Measurements from ENCODE around the gene HDGFL3. TPM values are rescaled to one million over a fixed set of nuclear protein-coding genes. Genes with fewer than 3 reads are reported as not detected.

HDGFL3 gene
- polyA plus RNA-seq, 1 donor: 96.4 TPM

DNA sequence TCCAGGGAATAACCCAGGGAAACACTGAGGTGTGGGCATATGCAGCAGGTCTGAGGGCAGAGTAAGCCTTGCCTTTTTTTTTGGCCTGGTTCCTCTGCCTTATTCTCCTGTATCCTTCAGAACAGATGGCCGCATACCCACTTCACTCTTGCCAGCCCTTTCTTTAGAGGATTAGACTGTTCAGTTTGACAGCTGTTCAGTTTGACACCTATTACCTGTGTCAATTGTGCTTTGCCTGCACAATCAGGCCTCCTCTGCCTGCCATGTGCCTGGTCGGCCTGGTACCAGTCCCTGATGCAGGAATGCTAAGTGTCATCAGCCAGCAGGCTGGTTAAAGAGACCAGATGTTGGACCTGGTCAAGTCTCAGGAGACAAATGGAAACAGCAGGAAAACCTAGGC, 77.8 kb downstream of the HDGFL3 start:
- no peak for DNase-seq

DNA sequence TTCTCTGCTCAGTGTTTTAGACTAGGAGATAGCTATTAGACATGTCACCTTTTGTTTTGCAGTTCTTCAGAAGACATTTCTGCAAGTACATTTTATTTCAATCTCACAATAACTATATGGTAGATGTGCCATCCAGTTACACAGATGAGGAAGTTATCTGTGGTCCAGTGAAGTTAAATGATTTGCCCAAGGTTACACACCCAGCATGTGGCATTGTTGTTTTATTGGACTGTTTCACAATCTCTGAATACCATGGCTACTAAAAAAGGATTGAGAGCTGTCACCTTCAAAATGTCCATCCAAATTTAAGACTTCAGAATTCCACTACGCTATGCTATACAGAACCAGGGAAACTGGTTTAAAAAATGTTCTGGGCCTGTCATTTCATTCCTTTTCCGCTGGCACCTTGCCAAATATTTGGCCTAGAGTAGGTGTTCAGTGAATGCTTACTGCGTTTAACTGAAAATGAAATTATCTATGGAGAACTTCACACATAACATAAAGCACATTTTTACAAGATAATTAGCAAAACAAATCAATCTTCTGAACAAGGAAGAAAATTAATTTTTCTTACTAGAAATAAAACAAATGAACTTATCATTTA, 80.0 kb downstream of the HDGFL3 start:
- DNase-seq: no peak

DNA sequence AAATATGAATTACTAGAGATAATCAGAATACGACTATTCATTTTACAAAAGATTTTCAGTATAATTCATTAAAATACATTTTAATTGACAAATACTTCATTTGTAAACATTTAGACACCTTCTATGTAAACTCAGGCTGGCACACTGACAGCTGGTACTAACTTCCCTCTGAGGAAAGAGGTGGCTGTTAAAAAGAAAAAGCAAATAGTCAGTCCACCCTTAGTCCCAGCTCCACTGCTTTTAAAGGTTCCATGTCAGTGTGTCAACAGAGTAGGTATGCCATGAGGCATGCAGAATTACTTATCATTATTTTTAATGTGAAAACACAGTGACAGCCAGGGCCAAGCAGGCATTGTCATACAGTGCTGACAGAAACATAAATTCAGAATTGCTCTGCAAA, 84.1 kb downstream of the HDGFL3 start:
- DNase-seq: no peak

DNA sequence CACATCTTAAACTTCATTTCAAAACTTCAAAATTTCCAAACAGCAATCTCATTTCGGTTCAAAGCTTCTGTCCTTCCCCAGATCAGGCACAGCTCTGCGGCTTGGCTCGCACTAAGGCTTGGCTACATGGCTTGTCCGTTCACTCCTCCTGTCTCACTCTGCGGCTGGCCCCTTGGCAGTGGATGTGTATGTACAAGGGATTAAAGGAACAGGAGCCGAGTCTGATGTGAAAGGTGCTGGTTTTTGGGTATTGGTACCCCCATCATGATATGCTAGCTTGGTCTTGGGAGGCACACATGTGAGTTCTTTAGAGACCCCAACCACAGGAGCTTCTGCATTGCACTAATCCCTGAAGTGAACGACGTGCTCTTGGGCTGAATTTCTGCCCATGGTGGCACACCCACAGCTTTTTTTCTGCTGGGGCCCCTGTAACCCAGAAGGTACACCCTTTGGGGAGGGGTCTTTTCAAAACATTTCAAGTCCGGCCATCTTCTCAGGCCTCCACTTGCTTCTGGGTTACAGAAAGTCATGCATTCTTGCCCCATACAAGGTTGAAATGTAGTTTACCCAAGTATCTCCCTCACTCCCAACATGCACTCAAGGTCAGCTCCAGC, 87.5 kb downstream of the HDGFL3 start:
- no peak for DNase-seq

DNA sequence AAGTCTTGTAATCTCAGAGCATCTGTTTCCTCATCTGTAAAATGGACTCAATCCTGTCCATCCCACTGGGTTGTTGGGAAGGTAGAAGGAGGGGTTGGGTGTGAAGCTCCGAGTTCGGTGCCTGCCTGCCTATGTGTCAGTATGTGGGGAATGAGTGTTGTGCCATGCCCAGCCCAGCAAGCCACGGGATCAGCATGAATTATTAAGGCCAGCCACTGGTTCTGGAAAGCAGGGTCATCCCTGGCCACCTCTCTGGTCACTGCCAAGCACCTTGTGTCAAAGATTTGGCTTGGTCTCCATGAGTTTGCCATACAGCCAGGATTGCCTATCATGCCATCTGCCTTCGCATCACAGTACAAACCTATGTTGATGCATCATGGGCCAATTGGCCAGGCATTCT, 88.7 kb downstream of the HDGFL3 start:
- no peak for DNase-seq

DNA sequence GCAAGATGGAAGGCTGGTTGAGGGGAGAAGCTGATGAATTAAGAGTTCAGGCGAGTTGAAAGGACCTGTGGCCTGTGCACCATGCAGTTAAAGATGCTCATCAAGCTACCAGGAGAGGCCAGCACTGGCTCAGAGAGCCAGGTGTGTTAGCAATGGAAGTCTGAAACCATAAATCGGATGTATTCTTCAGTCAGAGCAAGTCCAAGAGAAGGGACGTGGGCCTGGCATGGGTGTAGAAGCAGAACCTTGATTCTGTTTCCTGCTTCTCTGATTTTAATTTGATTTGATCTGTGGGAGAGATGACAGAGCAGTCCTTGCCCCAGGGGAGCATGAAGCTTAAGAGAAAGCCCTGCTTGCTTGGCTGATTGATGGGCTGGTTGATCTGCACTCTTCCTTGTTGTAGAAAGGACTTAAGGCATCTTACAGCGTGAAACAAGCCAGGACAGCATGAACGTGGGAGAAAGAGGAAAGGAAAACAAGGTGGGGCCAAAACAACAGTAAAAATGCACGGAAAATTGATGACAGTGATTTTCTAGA, 89.3 kb downstream of the HDGFL3 start:
- DNase-seq: no peak

DNA sequence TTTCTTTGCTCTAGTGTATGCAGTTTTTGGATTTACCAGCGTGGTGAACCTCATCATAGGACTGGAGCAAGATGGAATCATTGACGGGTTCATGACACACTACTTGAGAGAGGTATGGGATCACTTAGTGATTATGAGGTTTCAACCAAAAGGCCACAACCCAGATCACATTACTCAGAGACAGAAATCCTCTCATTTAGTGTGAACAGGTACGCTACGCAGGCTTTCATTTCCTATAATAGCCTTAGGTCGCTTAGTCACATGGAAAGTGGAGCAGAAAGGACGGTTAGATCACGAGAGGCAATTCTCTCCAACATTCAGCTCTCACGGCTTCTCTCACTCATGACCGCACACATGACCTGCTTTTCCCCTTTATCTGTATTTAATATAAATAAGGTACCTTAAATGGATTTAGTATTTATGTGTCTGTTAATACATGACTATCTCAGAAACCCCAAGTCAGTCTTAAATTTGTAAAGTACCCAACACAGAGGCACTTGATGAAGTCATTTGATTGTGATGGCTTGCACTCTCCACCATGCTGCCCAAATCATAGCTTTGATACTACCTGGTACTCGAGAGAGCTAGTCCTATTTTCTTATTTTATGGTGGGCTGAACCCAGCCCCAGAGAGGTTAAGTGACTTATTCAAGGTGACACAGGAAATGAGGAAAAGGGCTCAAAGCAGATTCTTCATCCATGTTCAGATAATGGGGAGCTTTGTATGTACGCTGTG, 91.6 kb downstream of the HDGFL3 start:
- no peak for DNase-seq

DNA sequence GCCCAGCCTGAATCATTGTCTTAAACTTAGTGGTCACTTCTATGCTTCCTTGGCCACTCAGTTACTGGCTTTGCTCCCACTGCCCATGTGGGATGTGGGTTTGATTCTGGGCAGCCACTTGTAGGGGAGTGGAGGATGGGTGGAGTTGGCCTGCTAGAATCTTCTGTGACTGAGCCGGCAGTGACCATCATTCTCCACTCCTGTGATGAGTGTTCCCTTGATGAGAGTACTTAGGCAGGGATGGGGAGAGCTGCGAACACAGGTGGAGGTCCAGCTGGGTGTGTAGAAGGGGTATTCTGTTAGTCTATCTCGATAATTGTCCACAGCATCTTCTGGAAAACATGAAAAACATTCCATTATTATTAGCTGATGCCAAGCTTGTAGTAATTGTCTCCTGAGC, 92.2 kb downstream of the HDGFL3 start:
- no peak for DNase-seq

DNA sequence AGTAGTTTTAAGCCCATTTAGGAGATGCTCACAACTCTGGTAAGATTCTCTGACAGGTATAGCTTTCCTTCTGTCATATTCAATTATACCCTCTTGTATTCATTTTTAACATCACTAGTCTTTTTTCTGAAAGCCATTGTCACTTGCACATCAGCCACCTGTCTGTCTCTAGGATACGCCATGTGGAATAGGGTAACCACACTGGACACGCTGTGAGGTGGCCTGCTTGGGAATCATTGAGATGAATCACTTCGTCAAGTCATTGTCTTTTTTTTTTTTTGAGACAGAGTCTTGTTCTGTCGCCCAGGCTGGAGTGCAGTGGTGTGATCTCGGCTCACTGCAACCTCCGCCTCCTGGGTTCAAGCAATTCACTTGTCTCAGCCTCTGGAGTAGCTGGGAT, 92.8 kb downstream of the HDGFL3 start:
- no peak for DNase-seq

DNA sequence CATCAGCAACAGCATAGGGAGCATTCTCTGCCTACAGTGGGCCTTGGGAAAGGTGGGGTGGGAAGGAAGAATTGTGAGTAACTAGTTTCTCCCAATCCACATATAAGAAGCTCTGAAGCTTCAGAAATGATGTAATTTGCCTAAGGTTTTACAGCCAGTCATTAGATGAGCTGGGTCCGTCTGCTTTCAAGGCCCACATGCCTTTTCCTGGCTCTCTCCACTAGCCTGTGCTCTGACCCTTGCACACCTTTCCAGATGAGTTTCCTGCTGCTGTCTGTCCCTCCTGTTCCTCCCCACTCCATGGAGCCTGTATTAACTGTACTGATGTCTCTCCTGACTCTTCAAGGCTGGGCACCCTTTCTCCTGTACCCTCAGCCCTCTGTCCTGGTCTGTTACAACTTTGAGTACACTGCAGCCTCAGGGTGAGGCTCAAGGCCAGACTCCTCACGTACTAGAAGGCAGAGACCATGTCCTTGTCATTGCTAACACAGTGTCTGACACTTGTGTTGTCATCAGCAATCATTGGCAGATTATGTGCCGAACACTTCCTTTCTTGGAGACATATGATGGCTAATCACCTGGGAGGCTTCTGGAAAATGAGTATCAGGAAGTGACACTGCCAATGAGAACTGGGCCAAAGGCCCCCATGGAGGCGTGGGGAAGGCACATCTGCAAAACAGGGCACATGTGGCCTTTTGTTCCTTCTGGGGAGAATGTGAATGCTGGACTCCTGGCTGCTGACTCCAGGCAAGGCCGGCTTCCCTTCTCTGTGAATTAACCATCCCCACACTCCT, 93.5 kb downstream of the HDGFL3 start:
- DNase-seq: no peak

DNA sequence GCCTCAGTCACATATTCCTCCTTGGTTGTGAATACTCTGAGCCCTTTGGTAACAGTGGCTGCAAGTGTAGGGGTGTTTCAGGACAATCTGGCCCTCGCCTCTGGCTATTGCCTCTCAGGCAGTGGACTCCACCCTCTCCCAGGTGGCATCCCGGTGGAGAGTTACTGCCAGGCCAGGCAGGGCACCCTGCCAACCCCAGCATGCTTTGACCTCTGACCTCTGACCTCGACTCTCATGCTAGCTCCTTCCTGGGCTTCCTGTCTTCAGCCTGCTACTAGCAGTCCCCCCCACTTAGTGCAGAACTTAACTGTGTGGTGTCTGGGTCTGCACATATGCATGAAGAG, 94.7 kb downstream of the HDGFL3 start:
- DNase-seq: no peak

DNA sequence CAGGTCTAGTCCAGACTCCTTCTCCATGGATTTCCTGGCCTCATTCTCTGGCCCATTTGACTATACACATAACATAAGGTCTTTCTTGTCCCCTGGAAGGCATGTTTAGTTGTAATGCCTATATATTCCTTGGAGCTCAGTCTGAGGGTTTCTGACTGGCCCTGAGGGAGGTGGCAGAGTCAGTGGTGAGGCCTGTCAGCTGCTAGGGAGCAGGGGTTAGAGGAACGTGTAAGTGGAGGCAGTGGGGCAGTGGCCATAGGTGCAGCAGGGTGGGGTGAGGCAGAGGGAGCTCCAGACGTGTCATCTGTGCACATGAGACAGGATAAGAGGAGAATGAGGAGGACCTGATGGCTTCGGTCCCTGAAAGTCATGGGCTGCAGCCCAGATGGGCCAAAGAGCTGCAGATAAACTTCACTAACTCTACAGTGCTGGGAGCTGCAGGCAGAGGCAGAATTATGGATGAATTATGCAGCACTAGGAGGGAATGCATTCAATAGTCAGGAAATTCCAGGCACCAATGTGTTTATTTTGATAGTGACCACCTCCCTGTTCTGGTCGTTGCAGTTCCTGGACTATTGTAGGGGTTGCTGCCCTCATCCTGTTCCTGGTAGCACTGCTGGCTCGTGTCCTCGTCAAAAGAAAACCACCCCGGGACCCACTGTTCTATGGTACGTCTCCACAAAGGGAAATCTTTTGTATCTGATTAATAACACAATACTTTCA, 95.2 kb downstream of the HDGFL3 start:
- no peak for DNase-seq

DNA sequence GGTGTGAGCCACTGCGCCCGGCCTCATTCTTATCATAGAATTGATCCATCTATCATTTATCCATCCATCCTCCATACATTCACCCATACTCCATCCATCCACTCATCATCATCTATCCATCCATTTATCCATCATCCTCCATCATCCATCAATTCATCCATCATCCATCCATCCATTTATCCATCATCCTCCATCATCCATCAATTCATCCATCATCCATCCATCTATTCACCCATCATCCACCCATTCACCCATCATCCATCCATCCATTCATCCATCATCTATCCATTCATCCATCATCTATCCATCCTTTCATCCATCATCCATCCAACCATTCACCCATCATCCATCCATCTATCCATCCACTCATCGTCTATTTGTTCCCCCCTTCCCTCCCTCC, 96.5 kb downstream of the HDGFL3 start:
- DNase-seq: no peak

DNA sequence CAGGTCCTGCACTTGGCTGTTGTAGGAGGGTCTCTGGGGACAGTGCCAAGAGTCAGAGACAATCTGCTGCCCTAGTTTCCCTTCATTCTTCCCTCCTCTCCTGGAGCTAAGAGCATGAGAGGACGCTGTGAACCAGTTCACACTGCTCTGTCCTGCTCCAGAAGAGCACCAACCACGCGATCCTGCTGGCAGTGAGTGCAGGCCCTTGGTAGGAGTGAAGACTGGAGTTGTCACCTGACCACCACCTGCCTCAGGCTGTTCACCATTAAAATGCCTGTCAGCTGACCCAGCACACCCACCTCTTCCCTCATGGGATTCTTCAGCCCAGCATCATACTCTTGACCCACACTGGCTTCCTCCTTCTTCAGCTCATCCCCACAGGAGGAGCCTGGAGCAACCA, 97.2 kb downstream of the HDGFL3 start:
- DNase-seq: no peak

DNA sequence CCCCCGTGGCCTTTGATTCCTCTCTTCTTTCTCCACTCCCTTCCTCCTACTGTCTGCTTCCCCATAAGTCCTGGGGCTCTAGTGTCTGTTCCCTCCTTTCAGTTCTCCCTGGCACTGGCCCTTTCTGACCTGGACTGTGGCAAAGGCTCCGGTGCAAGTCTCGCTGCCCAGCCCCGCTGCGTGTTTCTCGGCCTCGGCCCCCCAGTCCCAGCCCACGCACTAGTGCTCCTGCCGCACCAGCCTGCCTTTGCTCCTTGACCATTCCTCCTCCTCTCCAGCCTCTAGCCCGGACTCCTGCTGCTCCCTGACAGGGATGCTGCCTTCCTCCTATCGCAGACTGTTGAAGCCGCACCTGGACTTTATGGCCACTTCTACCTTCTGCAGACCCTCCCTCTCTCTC, 98.1 kb downstream of the HDGFL3 start:
- DNase-seq: no peak

DNA sequence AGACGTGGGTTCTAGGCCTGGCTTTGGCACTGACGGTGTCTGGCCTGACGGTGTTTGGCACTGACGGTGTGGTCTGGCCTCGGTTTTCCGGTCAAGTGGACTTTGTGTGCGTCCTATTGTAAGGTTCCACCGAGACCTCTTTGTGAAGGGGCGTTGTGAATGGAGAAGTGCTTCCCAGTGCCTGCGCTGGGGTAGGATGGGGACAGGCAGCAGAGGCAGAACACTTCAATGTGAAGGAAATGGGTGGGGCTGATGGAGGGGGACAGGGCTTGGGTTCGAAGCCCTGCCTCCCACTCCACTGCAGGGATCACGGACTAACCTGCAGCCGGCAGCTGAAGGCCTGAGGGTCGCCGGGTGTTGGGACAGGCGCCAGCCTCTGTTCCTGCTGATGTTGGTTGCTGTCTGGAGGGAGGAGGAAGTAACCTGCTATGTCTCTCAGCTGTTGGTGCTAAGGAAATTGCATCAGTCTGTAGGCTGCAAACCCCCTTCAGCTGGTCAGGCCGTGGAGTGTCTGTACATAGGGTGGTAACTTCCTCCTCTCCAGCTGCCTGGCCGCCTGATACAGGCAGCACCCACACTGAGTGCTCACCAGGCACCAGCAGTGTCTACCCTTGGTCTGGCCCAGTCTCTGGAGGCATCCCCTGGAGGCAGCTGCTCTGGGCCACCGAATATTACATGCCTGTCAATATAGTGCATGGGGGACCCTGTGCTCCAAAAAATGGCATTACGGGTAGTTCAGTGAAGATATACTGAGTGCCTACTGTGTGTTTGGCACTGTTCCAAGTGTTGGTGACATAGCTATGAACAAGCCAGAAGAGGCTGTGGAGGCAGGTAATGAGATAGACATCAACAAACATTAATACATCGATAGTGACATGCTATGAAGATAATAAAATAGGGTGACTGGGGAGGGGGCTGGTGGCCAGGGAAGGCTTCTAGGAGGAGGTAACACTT, 99.1 kb downstream of the HDGFL3 start:
- DNase-seq: no peak

DNA sequence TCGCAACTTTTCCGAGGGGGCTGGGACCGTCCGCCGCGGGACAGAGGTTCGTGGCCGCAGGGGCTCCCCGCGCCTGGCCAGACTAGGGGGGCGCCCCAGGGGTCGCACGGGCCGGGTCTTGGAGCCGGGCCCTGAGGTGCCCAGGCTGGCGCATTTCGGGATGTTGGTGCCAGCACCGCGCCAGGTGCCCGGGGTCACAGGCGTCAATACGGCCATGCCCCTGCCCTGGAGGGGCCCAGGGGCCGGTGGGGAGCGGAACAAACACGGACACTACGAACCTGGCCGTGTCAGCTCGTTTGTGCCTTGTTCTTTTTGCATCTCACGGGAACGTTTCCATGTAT, 99.8 kb downstream of the HDGFL3 start:
- no peak for DNase-seq

DNA sequence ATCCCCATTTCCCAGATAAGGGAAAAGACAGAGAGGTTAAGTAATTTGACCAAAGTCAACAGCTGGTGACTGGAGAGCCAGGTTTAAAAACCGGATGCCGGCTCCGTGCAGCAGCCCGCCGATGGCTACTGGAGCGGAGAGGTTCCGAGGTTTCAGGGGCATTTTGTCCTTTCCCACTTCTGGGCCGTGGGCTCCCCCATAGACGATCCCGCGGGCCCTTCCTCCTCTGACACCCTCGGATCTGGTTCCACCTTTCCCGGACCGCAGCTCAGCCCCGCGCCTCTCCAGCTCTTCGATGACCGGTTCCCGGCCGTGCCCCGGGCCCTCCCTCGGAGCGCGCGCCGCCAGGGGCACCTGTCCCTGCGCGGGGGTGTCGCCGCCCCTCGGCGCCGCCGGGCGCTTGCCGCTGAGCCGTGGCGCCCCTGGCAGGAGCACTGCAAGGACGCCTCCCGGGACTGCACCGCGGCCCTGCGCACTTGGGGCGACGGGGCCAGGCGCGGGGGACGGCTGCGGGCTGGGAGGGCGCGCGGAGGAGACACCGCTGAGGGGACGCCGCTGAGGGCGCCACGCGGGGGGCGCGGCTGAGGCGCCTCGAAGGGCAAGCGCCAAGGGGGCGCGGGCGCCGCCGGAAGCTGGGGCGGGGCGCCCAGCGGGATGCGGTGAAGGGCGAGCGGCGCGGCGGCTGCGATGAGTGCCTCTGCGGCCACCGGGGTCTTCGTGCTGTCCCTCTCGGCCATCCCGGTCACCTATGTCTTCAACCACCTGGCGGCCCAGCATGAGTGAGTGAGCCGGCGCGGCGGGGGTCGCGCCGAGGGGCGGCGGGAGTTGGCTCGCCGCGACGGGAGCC, 100.4 kb downstream of the HDGFL3 start, which contains the start of gene TM6SF1:
TM6SF1 (plus strand) TSS at position 652 of the 847 bp plus-strand sequence; CDS start at position 688, 36 bp downstream.
- DNase-seq: peak; percentile 20

DNA sequence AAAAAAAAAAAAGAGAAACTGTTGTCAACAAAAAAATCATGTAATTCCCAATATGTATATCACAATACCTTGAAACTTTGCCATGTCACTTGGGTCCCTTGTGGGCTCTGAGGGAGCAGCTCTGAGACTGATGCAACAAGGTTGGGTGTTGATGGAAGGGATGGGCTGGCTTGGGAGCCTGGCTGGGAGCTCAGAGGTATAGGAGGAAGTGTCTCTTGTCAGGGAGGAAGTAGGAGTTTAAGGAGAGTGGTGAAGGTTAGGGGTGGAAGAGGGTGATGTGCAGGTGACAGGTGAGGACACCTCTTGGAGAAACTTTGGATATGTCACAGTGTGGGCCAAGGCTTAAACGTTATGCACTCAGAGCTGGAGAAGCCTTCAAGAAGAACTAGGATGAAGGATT, 102.2 kb downstream of the HDGFL3 start:
- DNase-seq: no peak

DNA sequence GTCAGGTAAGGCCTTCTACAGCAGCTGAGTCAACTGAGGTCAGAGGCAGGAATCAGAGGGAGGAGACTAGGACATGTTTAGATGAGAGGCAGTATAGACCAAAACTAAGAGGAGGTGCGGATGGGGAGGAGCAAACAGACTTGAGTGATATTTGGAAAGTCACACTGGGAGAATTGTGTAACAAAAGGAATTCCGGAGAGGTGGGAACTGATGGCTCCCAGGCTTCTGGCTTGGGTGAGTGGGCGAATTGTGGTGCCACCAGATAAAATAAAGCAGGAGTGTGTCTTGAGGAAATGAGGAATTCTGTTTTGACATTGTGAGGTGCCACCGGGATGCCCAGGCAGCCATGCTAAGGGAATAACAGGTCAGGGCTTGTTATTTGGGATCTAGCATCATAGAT, 103.5 kb downstream of the HDGFL3 start:
- no peak for DNase-seq
